HG02571 (cell line): Measurements from ENCODE around the gene SH3BP2.

Experiments
- ATAC-seq: cut with Tn5 transposase; IDR thresholded peaks from one replicate; pipeline ENCODE4 v1.9.1; 2021; ENCODE audit warnings: mild to moderate bottlenecking, moderate library complexity; ENCODE audit not compliant: unreplicated experiment

SH3BP2 gene

DNA sequence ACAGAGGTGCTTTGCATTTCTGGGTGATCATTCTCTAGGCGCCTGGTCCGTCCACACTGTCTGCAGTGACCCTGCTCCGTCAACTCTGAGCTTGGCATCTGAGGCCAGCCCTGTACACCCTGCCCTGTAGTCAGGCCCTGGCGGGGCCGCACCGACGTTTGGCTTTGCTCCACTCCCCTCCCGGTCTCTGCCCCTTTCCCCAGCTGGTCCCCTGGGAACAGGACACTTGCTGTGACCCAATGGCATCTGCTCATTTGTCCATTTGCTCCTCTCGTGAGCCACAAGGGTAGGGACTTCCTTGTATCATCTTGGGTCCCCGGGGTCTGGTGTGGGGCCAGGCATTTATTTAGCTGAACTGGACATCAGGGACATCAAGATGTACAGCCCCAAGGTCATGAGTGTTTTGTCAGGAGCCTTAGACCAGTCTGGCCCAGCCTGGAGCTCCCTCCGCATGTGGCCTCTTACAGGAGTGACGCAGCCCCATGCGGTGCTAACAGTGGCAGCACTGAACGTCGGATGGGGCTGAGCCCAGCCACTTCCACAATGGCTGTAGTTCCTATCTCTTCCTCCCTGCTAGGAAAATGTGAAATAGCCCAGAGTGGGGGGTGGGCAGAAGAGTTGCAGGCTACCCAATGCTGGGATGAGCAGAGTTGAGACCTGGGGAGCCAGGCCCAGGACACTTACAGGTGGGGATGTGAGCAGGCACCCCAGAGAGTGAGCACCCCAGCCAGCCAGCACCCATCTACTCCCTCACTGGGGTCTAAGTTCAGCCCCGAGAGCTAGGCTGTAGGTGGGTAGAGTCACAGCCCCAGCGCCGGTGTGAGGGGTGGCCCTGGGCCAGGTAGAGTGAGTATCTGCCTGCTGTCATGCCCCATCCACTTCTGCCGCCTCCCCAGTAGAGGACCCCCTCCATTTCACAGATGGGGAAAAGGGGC, 2.0 kb upstream of the SH3BP2 start:
- no peak for ATAC-seq

- no peak for ATAC-seq
Observed at GRCh38 chr4:2791518-2792395, 1.1 kb upstream of the SH3BP2 start.

DNA sequence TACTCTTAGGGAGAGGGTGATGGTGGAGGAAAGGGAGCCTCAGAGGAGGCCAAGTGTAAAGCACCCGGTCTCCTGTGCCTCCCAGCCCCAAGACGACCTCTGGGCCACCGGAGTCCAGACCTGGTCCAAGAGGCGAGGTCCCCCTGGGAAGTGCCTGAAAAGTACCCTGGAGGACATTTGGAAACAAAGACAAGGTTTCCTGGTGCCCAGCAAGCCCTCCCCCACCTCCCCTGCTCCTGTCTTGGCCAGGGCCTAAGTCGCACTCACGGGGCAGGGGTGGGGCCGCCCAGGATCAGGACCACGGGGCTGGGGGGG, 532 bp upstream of the SH3BP2 start:
- ATAC-seq, result no peak

DNA sequence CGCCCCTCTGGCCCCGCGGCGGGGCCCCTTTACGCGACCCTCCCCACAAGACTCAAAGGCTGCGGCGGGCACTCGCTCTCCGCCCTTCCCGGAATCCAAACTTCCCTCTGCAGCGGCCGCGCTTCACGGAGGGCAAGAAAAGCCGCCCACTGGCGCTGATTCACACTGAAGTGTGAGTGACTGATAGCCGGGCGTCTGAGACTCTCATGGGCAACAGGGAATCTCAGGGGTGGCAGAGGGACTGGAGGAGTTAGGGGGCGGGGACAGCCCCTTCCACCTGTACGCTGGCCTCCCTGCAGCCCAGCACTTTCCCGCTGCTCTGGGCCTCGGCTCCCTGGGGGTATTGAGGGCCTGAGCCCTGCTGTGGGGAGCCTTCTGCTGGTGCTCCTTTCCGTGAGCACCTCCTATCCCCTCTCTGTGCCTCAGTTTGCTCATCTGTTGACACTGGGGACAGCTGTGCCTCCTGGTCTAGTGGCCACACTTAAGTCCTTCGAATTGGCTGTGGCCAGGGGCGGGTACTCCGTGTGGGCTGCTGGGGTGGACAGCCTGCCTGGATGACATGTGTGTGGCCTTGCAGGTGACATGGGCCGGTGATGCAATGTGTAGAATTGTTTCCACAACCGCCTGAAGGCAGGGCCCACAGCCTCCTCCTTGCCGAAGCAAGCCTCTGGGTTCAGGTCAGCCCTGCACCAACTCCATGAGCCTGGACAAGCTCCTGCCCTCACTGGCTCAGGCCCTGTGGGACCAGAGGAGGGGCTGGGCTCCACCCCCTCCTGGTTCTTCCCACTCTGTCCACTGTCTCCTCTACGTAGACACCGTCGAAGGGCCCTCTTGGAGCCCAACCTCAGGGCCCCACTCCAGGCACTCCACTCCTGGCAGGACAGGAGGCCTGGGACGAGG, 951 bp downstream of the SH3BP2 start:
- ATAC-seq, result no peak

- no peak for ATAC-seq
Observed at GRCh38 chr4:2794486-2795299, 1.8 kb downstream of the SH3BP2 start.

DNA sequence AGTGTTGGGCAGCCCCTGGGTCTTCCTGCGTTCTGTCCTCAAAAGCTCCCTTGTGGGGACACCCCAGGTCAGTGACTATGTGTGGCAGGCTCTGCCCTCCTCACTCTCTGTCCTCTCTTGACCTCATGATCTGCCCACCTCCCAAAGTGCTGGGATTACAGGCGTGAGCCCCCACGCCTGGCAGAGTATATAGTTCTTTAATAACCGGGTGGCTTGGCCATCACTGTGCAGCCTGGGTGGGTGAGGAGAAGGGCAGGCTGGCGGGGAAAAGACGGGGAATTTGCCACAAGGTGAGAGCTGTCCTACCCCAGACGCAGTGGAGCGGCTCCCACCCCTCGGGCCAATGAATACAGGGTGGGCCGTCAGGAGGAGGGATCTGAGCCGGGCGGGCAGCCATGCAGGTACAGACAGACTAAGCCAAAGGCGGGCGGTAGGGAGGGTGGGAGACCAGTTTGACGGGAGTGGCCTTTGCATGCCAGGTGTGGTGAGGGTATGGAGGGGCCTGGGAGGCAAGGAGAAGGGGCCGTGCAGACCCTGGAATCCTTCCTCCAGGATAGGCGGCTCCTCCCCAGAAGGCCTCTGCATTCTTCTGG, 2.5 kb downstream of the SH3BP2 start:
- no peak for ATAC-seq

GRCh38 chr4:2795893-2796848, 3.3 kb downstream of the SH3BP2 start:
- ATAC-seq, result no peak

GRCh38 chr4:2796849-2797544, 4.1 kb downstream of the SH3BP2 start:
- ATAC-seq, result no peak

GRCh38 chr4:2797545-2798305, 4.8 kb downstream of the SH3BP2 start:
- no peak for ATAC-seq

- ATAC-seq, result no peak
Observed at GRCh38 chr4:2798399-2799223, 5.7 kb downstream of the SH3BP2 start.

- no peak for ATAC-seq
Observed at GRCh38 chr4:2799224-2799911, 6.5 kb downstream of the SH3BP2 start.

DNA sequence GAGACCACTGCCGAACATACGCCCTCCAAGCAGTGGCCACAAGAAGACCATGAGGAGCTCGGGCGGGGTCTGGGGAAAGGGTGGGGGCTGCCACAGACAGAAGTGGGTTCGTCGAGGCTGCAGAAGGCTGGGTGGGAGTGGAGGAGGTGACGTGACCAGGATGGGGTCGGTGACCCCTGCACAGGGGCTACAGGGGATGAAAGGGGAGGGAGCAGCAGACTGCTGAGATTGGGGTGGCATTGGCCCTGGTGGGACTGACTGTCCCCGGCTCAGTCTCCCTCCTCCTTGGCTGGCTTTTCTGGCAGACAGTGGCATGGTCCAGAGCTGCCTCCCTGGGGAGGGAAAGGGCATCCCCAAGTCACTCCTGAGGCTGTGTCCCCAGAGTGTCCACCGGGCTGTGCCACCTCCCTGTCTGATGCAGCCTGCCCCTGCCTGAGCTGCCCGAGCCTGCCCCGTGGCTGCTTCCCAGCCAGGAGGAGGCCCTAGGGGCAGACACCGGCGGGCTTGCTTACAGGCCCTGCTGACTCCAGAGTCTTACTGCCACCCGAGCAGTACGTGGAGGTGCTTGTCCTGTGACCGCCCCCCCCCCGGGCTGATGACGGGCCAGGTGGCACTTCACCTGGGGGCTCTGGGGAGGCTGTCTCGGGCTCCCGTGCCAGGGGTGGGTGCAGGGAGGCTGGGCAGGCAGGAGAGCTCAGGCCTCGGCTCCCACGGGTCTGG, 7.2 kb downstream of the SH3BP2 start:
- ATAC-seq, result no peak

GRCh38 chr4:2800691-2801596, 8.1 kb downstream of the SH3BP2 start:
- peak; percentile 46 for ATAC-seq
